HepG2 (cell line): ENCODE measurements around the gene TUBB4B. TPM values are rescaled to one million over a fixed set of nuclear protein-coding genes. Genes with fewer than 3 reads are reported as not detected.

Experiments
- GMEB1 ChIP-seq: sonication (generic); formaldehyde crosslinking; IDR thresholded peaks from 2 replicates; pipeline ENCODE4 v1.5.1; 2020; ENCODE audit warnings: missing genetic modification reagents, mild to moderate bottlenecking, borderline replicate concordance
- ISL2 ChIP-seq: sonication (generic); formaldehyde crosslinking; IDR thresholded peaks from 2 replicates; pipeline ENCODE4 v1.5.0; 2020; ENCODE audit warnings: missing genetic modification reagents
- KDM5B ChIP-seq: sonication (generic); formaldehyde crosslinking; IDR thresholded peaks from 2 replicates; pipeline ENCODE4 v1.4.0; 2020; ENCODE audit warnings: missing genetic modification reagents, mild to moderate bottlenecking, borderline replicate concordance
- LBX2 ChIP-seq: sonication (generic); formaldehyde crosslinking; IDR thresholded peaks from 2 replicates; pipeline ENCODE4 v1.5.0; 2020; ENCODE audit warnings: missing genetic modification reagents, mild to moderate bottlenecking, borderline replicate concordance
- MLLT10 ChIP-seq: sonication (generic); formaldehyde crosslinking; IDR thresholded peaks from 2 replicates; pipeline ENCODE4 v1.4.0; 2020; ENCODE audit warnings: missing genetic modification reagents
- MXD4 ChIP-seq: IDR thresholded peaks from 2 replicates; pipeline ENCODE4 v1.6.1; 2016; ENCODE audit warnings: mild to moderate bottlenecking, missing biosample characterization, missing genetic modification reagents
- NR2F1 ChIP-seq, 2 experiments: fragments of 450-650 bp in 1 of 2; formaldehyde crosslinking in 1 of 2; IDR thresholded peaks; 2 replicates each; pipeline versions ENCODE4 v1.5.0 to v1.6.1; 2016 to 2020; ENCODE audit warnings: mild to moderate bottlenecking in 1 of 2, missing compliant biosample characterization in 1 of 2, missing genetic modification reagents in 1 of 2, moderate library complexity in 1 of 2
- NRL ChIP-seq: sonication (generic); formaldehyde crosslinking; IDR thresholded peaks from 2 replicates; pipeline ENCODE4 v1.5.0; 2020; ENCODE audit warnings: missing genetic modification reagents, mild to moderate bottlenecking, moderate library complexity, borderline replicate concordance
- PITX1 ChIP-seq: sonication (generic); formaldehyde crosslinking; IDR thresholded peaks from 2 replicates; pipeline ENCODE4 v1.5.1; 2020; ENCODE audit warnings: mild to moderate bottlenecking, missing genetic modification reagents
- SP5 ChIP-seq: IDR thresholded peaks from 2 replicates; pipeline ENCODE4 v1.6.1; 2016; ENCODE audit warnings: low read depth, borderline replicate concordance
- TFDP2 ChIP-seq: sonication (generic); formaldehyde crosslinking; IDR thresholded peaks from 2 replicates; pipeline ENCODE4 v1.4.0; 2020; ENCODE audit warnings: missing genetic modification reagents
- ZBTB10 ChIP-seq: sonication (generic); formaldehyde crosslinking; IDR thresholded peaks from 2 replicates; pipeline ENCODE4 v1.4.0; 2020; ENCODE audit warnings: missing genetic modification reagents, borderline replicate concordance
- ZGPAT ChIP-seq: IDR thresholded peaks from 2 replicates; pipeline ENCODE4 v1.6.1; 2016; ENCODE audit warnings: mild to moderate bottlenecking
- ZNF12 ChIP-seq: sonication (generic); formaldehyde crosslinking; IDR thresholded peaks from 2 replicates; pipeline ENCODE4 v1.5.0; 2020; ENCODE audit warnings: missing genetic modification reagents
- ZNF230 ChIP-seq: sonication (generic); formaldehyde crosslinking; IDR thresholded peaks from 2 replicates; pipeline ENCODE4 v1.4.0; 2020; ENCODE audit warnings: mild to moderate bottlenecking, missing genetic modification reagents
- ZNF552 ChIP-seq: sonication (generic); formaldehyde crosslinking; IDR thresholded peaks from 2 replicates; pipeline ENCODE4 v1.9.0; 2022; ENCODE audit warnings: missing genetic modification reagents, mild to moderate bottlenecking, borderline replicate concordance
- ZNF746 ChIP-seq: sonication (generic); formaldehyde crosslinking; IDR thresholded peaks from 2 replicates; pipeline ENCODE4 v1.8.0; 2022; ENCODE audit warnings: mild to moderate bottlenecking, missing genetic modification reagents
- ZNF749 ChIP-seq: sonication (generic); formaldehyde crosslinking; IDR thresholded peaks from 2 replicates; pipeline ENCODE4 v1.8.0; 2022; ENCODE audit warnings: mild to moderate bottlenecking, missing genetic modification reagents, moderate library complexity, borderline replicate concordance
- ZNF761 ChIP-seq: sonication (generic); formaldehyde crosslinking; conservative IDR thresholded peaks from 2 replicates; pipeline ENCODE4 v1.4.0; 2020; ENCODE audit warnings: mild to moderate bottlenecking, missing genetic modification reagents
- ZNF773 ChIP-seq: sonication (generic); formaldehyde crosslinking; IDR thresholded peaks from 2 replicates; pipeline ENCODE4 v1.4.0; 2020; ENCODE audit warnings: missing genetic modification reagents, borderline replicate concordance
- ZSCAN20 ChIP-seq: sonication (generic); formaldehyde crosslinking; IDR thresholded peaks from 2 replicates; pipeline ENCODE4 v1.4.0; 2020; ENCODE audit warnings: missing genetic modification reagents, mild to moderate bottlenecking, borderline replicate concordance
- ZZZ3 ChIP-seq: sonication (generic); formaldehyde crosslinking; IDR thresholded peaks from 2 replicates; pipeline ENCODE4 v1.4.0; 2020; ENCODE audit warnings: missing genetic modification reagents, mild to moderate bottlenecking, borderline replicate concordance
- polyA plus RNA-seq, 8 experiments: library from polyadenylated mRNA; depleted of rRNA in 3 of 8; stranded (reverse) in 7 of 8; unstranded in 1 of 8; fragments of >200 nt; fragmentation: Illumina TruSeq in 4 of 8; extraction: Trizol in 4 of 8; gene quantifications; 2 replicates each; pipeline versions ENCODE4 v1.2.1 to v1.2.3, GENCODE V29; 2011 to 2016; ENCODE audit warnings: low read depth in 4 of 8, missing spikeins in 1 of 8, mixed read lengths in 1 of 8; ENCODE audit not compliant: insufficient read depth in 1 of 8
- total RNA-seq, 5 experiments: library from RNA; depleted of rRNA; stranded (reverse); fragments of >200 nt; fragmentation: Illumina TruSeq; extraction: Trizol; gene quantifications; 2 replicates each; pipeline ENCODE4 v1.2.3, GENCODE V29; 2016; ENCODE audit warnings: low read depth in 1 of 5

The TUBB4B gene
- total and polyA plus RNA-seq, 2 of the 13 experiments (the other 11 are each of a cell fraction or from before 2014, with no cell fraction given) = 182 to 412 TPM

GRCh38 chr9:137240318-137240840, 708 bp upstream of the TUBB4B start (continued):
- peak; percentile 83 for TF ChIP-seq ZBTB10 (CRISPR knock-in tag)
- peak; percentile 61; the same call in 1 of the 2 replicates for TF ChIP-seq ZNF12
- 0 out of 2 replicates have a peak, but pooled peaks have one; percentile 34 for TF ChIP-seq SP5 (CRISPR knock-in tag)
- peak; percentile 74; the same call in 1 of the 2 replicates for TF ChIP-seq MXD4 (CRISPR knock-in tag)
- TF ChIP-seq ZNF773 (CRISPR knock-in tag) = peak; percentile 59; the same call in 1 of the 2 replicates
- 0 out of 2 replicates have a peak, but pooled peaks have one; percentile 57 for TF ChIP-seq ISL2 (CRISPR knock-in tag)
- 0 out of 2 replicates have a peak, but pooled peaks have one; percentile 42 for TF ChIP-seq PITX1
- 0 out of 2 replicates have a peak, but pooled peaks have one; percentile 26 for TF ChIP-seq NRL (CRISPR knock-in tag)
- TF ChIP-seq MLLT10 = no peak
- 0 out of 2 replicates have a peak, but pooled peaks have one; percentile 67 for TF ChIP-seq ZNF552
- peak; percentile 66; the same call in 1 of the 2 replicates for TF ChIP-seq LBX2
- peak; percentile 94 for TF ChIP-seq ZNF761 (CRISPR knock-in tag)
- TF ChIP-seq KDM5B (CRISPR knock-in tag) = peak; percentile 92
- peak; percentile 63 for TF ChIP-seq ZZZ3 (CRISPR knock-in tag)
- TF ChIP-seq ZNF749 (CRISPR knock-in tag) = no peak
- peak; percentile 41; the same call in 1 of the 2 replicates for TF ChIP-seq GMEB1 (CRISPR knock-in tag)
- peak; percentile 89 for TF ChIP-seq ZNF746
- TF ChIP-seq ZSCAN20 = peak; percentile 88; the same call in 1 of the 2 replicates
- TF ChIP-seq ZNF230 = peak; percentile 57; the same call in 1 of the 2 replicates
- TF ChIP-seq ZGPAT (CRISPR knock-in tag) = peak; percentile 79; the same call in 1 of the 2 replicates
- TF ChIP-seq NR2F1 (CRISPR knock-in tag; IDR thresholded peaks at IDR 0.05) = 0 out of 4 replicates have a peak, but pooled peaks of 1 of the 2 experiments have one; percentile 51
- peak; percentile 69 for TF ChIP-seq TFDP2 (CRISPR knock-in tag)
